Activated CD8-positive, alpha-beta memory T cell treated with anti-CD3 and anti-CD28 coated beads for 24 hours (primary cell): ENCODE results near the gene PSMB2.

Experiments used
- DNase-seq: peaks from one replicate; pipeline ENCODE4 v3.0.0-alpha.2; 2020

PSMB2 gene

GRCh38 chr1:35555601-35556477, 85.5 kb downstream of the PSMB2 start:
- no peak for DNase-seq

- DNase-seq, result no peak
These were observed 86.1 kb downstream of the PSMB2 start for GRCh38 chr1:35555212-35555584.

GRCh38 chr1:35554266-35555211, 86.8 kb downstream of the PSMB2 start:
- DNase-seq, result no peak

DNA sequence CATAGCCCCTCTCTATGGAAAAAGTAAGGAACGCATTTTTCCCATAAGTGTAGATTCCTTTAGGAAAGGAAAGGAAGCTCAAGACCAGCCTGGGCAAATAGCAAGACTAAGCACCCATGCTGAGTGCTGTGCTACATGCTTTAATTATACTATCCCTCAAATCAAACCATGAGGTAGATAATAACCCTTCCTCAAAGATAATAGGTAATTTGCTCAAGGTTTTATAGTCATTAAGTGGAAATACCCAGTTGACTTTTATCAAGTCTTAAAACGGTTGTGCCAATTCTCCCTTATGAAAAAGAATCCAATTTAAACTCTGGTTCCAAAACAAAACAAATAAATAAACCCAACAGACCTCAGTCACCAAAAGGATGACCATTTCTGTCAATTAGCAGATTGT, 87.5 kb downstream of the PSMB2 start:
- no peak for DNase-seq
